Left ventricle myocardium inferior (tissue), 1 donor: Measurements from ENCODE around the gene TMEM237. TPM values are rescaled to one million over a fixed set of nuclear protein-coding genes. Genes with fewer than 3 reads are reported as not detected.
A peak's percentile ranks its signal among the peaks of the same experiment; 100 is the strongest.

ENCODE experiments used
- DNase-seq: peaks from one replicate; pipeline ENCODE4 v3.0.0-alpha.2; 2020
- H3K27ac ChIP-seq: fragments of 200-600 bp; replicated peaks from 2 replicates; pipeline ENCODE4 v1.8.0; 2021
- H3K27me3 ChIP-seq: fragments of 200-600 bp; 2 replicates; pipeline ENCODE4 v1.8.0; 2021; ENCODE audit warnings: low read depth
- H3K36me3 ChIP-seq: fragments of 200-600 bp; 2 replicates; pipeline ENCODE4 v1.8.0; 2021
- H3K4me1 ChIP-seq: fragments of 200-600 bp; 2 replicates; pipeline ENCODE4 v1.8.0; 2021
- H3K4me3 ChIP-seq: fragments of 200-600 bp; 2 replicates; pipeline ENCODE4 v1.8.0; 2021; ENCODE audit warnings: mild to moderate bottlenecking, moderate library complexity
- H3K9me3 ChIP-seq: fragments of 200-600 bp; replicated peaks from 2 replicates; pipeline ENCODE4 v1.8.0; 2021
- intact Hi-C: fragments of 100-400 bp; cut with micrococcal nuclease; formaldehyde crosslinking; loops from one replicate; pipeline ENCODE4 v1.11.0; 2022
- total RNA-seq: library from RNA; stranded (reverse); fragmentation: NEBNext Ultra II Directional; extraction: Animal tissue kit (Norgen Biotek cat#: 25700); gene quantifications from one replicate; pipeline ENCODE4 v1.2.1, GENCODE V29; 2021
- TF ChIP-seq, protein P1 (sequence below): fragments of 200-600 bp; IDR thresholded peaks from 2 replicates; pipeline ENCODE4 v1.8.0; 2021; ENCODE audit warnings: antibody characterized with exemption, mild to moderate bottlenecking, borderline replicate concordance
- donor health status: DM: no; HTN: yes; CAD: no; lungs with severe emphysema.

Gene TMEM237
- total RNA-seq, 1 donor from 2014 or later, result 18.3 TPM

DNA sequence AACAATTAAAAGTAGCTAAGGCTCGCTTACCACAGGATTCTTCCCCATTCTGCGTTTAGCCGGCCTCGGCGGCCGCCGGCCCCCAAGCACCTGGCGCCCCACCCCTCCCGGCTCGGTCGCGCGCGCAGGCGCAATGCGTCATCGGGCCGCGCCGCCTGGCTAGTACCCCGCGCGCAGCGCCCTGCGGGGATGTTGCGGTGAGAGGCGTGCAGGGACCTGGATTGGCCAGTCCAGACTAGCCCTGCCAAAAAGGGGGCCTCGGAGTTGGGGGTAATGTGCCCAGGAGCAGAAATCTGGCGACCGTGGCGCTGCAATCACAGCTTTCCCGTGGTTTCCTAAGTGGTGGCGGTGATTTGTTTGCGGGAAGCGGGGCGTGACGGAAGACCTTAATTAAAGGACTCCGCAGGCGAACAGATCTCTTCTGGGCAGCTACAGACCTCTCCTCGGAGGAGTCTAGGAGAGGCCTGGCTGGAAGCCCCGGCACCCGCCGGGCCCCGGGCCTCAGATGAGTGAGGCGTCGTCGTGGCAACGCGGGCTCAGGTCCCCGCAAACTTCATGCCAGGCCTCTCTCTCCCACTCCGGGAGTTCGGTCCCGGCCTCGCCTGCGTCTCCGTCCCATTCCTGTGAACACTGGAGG is 606 bp downstream of the TMEM237 start:
- peaks cover 11% of the 10 kb centered on the region for H3K36me3 ChIP-seq
- H3K27ac ChIP-seq, result peak overlapping the region; percentile 92
- intact Hi-C loops, result no loop called here
- peaks cover 27% of the 10 kb centered on the region for H3K4me1 ChIP-seq
- peak; percentile 80 for DNase-seq
- TF ChIP-seq, protein P1, sequence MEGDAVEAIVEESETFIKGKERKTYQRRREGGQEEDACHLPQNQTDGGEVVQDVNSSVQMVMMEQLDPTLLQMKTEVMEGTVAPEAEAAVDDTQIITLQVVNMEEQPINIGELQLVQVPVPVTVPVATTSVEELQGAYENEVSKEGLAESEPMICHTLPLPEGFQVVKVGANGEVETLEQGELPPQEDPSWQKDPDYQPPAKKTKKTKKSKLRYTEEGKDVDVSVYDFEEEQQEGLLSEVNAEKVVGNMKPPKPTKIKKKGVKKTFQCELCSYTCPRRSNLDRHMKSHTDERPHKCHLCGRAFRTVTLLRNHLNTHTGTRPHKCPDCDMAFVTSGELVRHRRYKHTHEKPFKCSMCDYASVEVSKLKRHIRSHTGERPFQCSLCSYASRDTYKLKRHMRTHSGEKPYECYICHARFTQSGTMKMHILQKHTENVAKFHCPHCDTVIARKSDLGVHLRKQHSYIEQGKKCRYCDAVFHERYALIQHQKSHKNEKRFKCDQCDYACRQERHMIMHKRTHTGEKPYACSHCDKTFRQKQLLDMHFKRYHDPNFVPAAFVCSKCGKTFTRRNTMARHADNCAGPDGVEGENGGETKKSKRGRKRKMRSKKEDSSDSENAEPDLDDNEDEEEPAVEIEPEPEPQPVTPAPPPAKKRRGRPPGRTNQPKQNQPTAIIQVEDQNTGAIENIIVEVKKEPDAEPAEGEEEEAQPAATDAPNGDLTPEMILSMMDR, result peak; percentile 25
- no peaks in the 10 kb centered on the region for H3K27me3 ChIP-seq
- peak overlapping the region; percentile 87 for H3K4me3 ChIP-seq
- H3K9me3 ChIP-seq, result no peaks in the 10 kb centered on the region

DNA sequence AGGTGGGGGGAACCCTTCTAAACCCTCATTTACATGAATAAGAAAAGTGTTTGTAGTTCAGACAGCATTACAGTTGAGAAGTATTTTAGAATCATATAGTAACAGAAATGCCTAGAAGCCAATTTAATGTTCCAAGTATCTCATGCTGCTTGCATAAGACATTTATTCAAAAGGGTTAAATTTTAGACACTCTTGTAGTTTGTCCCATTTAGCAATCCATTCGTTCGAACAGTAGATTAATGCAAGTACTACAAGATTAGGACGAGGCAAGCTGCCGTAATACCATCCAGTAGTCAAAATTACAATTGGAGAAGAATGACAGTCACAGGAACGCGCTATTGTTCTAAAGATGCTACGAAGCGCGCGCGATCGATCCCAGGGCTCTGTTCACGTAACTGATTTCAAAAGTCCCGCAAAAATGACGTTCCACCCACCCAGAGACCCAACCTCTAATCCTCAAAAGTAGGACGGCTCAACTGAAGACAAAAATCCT is 1.2 kb downstream of the TMEM237 start:
- Histone ChIP-seq H3K27ac (peak overlapping the region; percentile 92), H3K27me3 (no peaks in the 10 kb centered on the region), H3K9me3 (no peaks in the 10 kb centered on the region), H3K4me1 (peaks cover 27% of the 10 kb centered on the region), H3K36me3 (peaks cover 15% of the 10 kb centered on the region), H3K4me3 (peak overlapping the region; percentile 87)
- no peak for DNase-seq
- intact Hi-C loops, result no loop called here
- TF ChIP-seq, protein P1, result no peak

DNA sequence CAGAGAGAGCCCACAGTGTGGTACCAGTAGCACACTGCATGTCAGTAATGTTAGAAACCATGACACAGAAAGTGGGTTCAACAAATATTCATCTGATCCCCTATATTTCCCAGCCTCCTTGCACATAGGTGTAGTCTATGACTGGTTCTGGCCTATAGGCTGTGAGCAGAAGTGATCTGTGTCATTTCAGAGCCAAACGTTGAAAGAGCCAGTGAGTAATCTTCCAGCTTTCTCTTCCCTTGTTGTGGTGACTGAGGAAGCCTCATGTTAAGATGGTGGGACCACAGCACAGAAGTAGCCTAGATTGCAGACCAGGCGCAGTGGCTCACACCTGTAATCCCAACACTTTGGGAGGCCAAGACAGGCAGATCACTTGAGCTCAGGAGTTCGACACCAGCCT is 4.1 kb downstream of the TMEM237 start:
- peaks cover 43% of the 10 kb centered on the region for H3K36me3 ChIP-seq

DNA sequence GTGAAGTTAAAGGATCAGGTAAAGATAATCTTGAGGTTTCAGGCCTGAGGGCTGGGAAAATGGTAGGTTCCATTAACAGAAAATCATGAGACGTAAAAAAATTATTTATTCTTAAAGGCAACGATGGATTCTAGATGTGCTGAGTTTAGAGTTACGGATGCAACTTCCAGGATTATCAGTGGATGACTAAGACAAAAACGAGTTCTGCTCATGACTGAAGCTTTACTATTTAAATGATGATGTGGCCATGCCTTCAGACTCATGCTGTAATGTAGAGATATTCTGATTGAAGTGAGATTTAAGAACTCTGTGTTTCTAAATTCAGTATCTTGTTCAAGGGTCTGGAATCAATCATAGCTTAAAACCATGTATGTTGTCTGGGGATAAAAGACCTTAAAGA is 5.0 kb downstream of the TMEM237 start:
- Histone ChIP-seq H3K4me3 (no peak overlapping the region), H3K27ac (no peak overlapping the region), H3K36me3 (peaks cover 51% of the 10 kb centered on the region), H3K9me3 (no peaks in the 10 kb centered on the region), H3K4me1 (peaks cover 16% of the 10 kb centered on the region), H3K27me3 (no peaks in the 10 kb centered on the region)
- intact Hi-C loops, result no loop called here
- TF ChIP-seq, protein P1, result no peak
- no peak for DNase-seq

More for the DNA sequence above, 4.1 kb downstream of the TMEM237 start:
- Histone ChIP-seq H3K4me3 (no peak overlapping the region), H3K9me3 (no peaks in the 10 kb centered on the region), H3K27me3 (no peaks in the 10 kb centered on the region), H3K4me1 (peaks cover 25% of the 10 kb centered on the region), H3K27ac (no peak overlapping the region)
- TF ChIP-seq, protein P1, result no peak
- intact Hi-C loops, result no loop called here
- no peak for DNase-seq

GRCh38 chr2:201633661-201634249 is 9.5 kb downstream of the TMEM237 start:
- DNase-seq, result no peak
- peaks cover under 1% of the 10 kb centered on the region for H3K4me1 ChIP-seq
- no peak overlapping the region for H3K4me3 ChIP-seq
- intact Hi-C loops, result no loop called here
- no peaks in the 10 kb centered on the region for H3K9me3 ChIP-seq
- no peak overlapping the region for H3K27ac ChIP-seq
- peaks cover 83% of the 10 kb centered on the region for H3K36me3 ChIP-seq
- TF ChIP-seq, protein P1, result no peak
- H3K27me3 ChIP-seq, result no peaks in the 10 kb centered on the region
